Uterus (tissue), 4 donors: Measurements from ENCODE around the gene ZNF497. TPM values are rescaled to one million over a fixed set of nuclear protein-coding genes. Genes with fewer than 3 reads are reported as not detected.
A peak's percentile ranks its signal among the peaks of the same experiment; 100 is the strongest.
"Not testable (repeated sequence)": the region's sequence is repeated elsewhere in the genome, so short reads cannot be mapped to it uniquely, and the experiment has no call there.

Source experiments
- DNase-seq, 2 donors: peaks; one replicate each; pipeline ENCODE4 v3.0.0-alpha.2; 2019 to 2020
- H3K27ac ChIP-seq, 2 donors: fragments of 200-600 bp; sonication (generic); 1 replicate in 1 of 2; 2 replicates in 1 of 2; pipeline ENCODE4 v1.5.1; 2016 to 2018
- H3K27me3 ChIP-seq, 2 donors: fragments of 200-600 bp; sonication (generic); one replicate each; pipeline ENCODE4 v1.5.1; 2018 to 2019; ENCODE audit warnings: control low read depth in 1 of 2
- H3K36me3 ChIP-seq, 2 donors: fragments of 200-600 bp; sonication (generic); one replicate each; pipeline ENCODE4 v1.5.1; 2019; ENCODE audit warnings: control low read depth in 1 of 2
- H3K4me1 ChIP-seq, 2 donors: fragments of 200-600 bp; sonication (generic); one replicate each; pipeline ENCODE4 v1.5.1; 2018 to 2019; ENCODE audit warnings: control low read depth in 1 of 2
- H3K4me3 ChIP-seq, 2 donors: fragments of 200-600 bp; sonication (generic); 1 replicate in 1 of 2; 2 replicates in 1 of 2; pipeline ENCODE4 v1.5.1; 2018 to 2019; ENCODE audit warnings: mild to moderate bottlenecking in 1 of 2
- H3K9me3 ChIP-seq, 2 donors: fragments of 200-600 bp; sonication (generic); one replicate each; pipeline ENCODE4 v1.5.1; 2019; ENCODE audit warnings: control low read depth in 1 of 2
- CTCF ChIP-seq, 4 experiments: fragments of 200-600 bp in 2 of 4; fragments of 450-650 bp in 2 of 4; sonication (generic) in 2 of 4; IDR thresholded peaks; one replicate each; pipeline ENCODE4 v1.5.1; 2016 to 2019; ENCODE audit warnings: antibody characterized with exemption in 4 of 4, mild to moderate bottlenecking in 2 of 4, moderate library complexity in 1 of 4
- POLR2A ChIP-seq, 2 donors: fragments of 450-650 bp; IDR thresholded peaks; one replicate each; pipeline ENCODE4 v1.6.1; 2016; ENCODE audit warnings: antibody characterized with exemption in 2 of 2, mild to moderate bottlenecking in 1 of 2, moderate library complexity in 1 of 2
- intact Hi-C: fragments of 100-400 bp; cut with DNase I; formaldehyde crosslinking; loops from one replicate; pipeline ENCODE4 v1.15.1; 2023; ENCODE audit warnings: low total_unique reads
- total RNA-seq, 4 donors: library from RNA; depleted of rRNA in 3 of 4; stranded (reverse); fragments of >200 nt in 3 of 4; gene quantifications; one replicate each; pipeline versions ENCODE4 v1.1.0 to v1.2.4, GENCODE V29; 2014 to 2023
- donor health status: DM: yes; HTN: yes; CAD: no.

The ZNF497 gene
- total RNA-seq, 4 donors from 2014 or later, result 3.4 to 7.2 (median 6.8) TPM; not detected in 1

- intact Hi-C loops, result no loop called here
- Histone ChIP-seq H3K27ac (peak overlapping the region; percentile 91 to 96), H3K36me3 (no peaks in the 10 kb centered on the region), H3K27me3 (no peaks in the 10 kb centered on the region), H3K9me3 (no peaks in the 10 kb centered on the region), H3K4me3 (peak overlapping the region; percentile 42 to 89), H3K4me1 (peaks cover 0 to 7% of the 10 kb centered on the region in 2 donors)
- DNase-seq, result no peak
- TF ChIP-seq POLR2A (IDR thresholded peaks at IDR 0.05), result no peak
Measured at GRCh38 chr19:58380037-58380661, 17.6 kb upstream of the ZNF497 start.

GRCh38 chr19:58379246-58379645, 16.7 kb upstream of the ZNF497 start:
- Histone ChIP-seq H3K36me3 (no peaks in the 10 kb centered on the region), H3K27ac (no peak overlapping the region), H3K9me3 (no peaks in the 10 kb centered on the region), H3K4me1 (peaks cover 0 to 7% of the 10 kb centered on the region in 2 donors), H3K27me3 (no peaks in the 10 kb centered on the region), H3K4me3 (no peak overlapping the region)
- intact Hi-C loops, result no loop called here
- no peak for TF ChIP-seq CTCF (IDR thresholded peaks at IDR 0.05)
- TF ChIP-seq POLR2A (IDR thresholded peaks at IDR 0.05), result no peak
- DNase-seq, result no peak

- DNase-seq, H3K36me3 ChIP-seq, H3K9me3 ChIP-seq, H3K27me3 ChIP-seq, H3K27ac ChIP-seq, H3K4me3 ChIP-seq, intact Hi-C loops, H3K4me1 ChIP-seq: not testable (repeated sequence)
Measured at GRCh38 chr19:58376724-58377123, 14.2 kb upstream of the ZNF497 start.

- H3K4me1 ChIP-seq, result no peaks in the 10 kb centered on the region
- intact Hi-C loops, result no loop called here
- no peaks in the 10 kb centered on the region for H3K27me3 ChIP-seq
- H3K9me3 ChIP-seq, result no peaks in the 10 kb centered on the region
- TF ChIP-seq POLR2A (IDR thresholded peaks at IDR 0.05) (no peak), CTCF (IDR thresholded peaks at IDR 0.05) (no peak)
- H3K27ac ChIP-seq, result no peak overlapping the region
- no peak for DNase-seq
- no peak overlapping the region for H3K4me3 ChIP-seq
- H3K36me3 ChIP-seq, result no peaks in the 10 kb centered on the region
Measured at GRCh38 chr19:58374200-58374599, 11.6 kb upstream of the ZNF497 start.

- Histone ChIP-seq H3K36me3 (no peaks in the 10 kb centered on the region), H3K4me1 (no peaks in the 10 kb centered on the region), H3K9me3 (no peaks in the 10 kb centered on the region), H3K27me3 (no peaks in the 10 kb centered on the region), H3K27ac (no peak overlapping the region), H3K4me3 (no peak overlapping the region)
- DNase-seq, result no peak
- TF ChIP-seq CTCF (IDR thresholded peaks at IDR 0.05) (no peak), POLR2A (IDR thresholded peaks at IDR 0.05) (no peak)
- intact Hi-C loops, result no loop called here
Measured at GRCh38 chr19:58372311-58373133, 10.0 kb upstream of the ZNF497 start.
